Stimulated activated CD8-positive, alpha-beta memory T cell treated with anti-CD3 and anti-CD28 coated beads, Interleukin-4, amount 100 ng/mL, for 24 hours (primary cell): ENCODE results near the gene CCDC15.
"Not testable (repeated sequence)": the region's sequence is repeated elsewhere in the genome, so short reads cannot be mapped to it uniquely, and the experiment has no call there.

ENCODE experiments used
- DNase-seq: peaks from one replicate; pipeline ENCODE4 v3.0.0-alpha.2; 2020; ENCODE audit warnings: low read depth

The CCDC15 gene

GRCh38 chr11:124942466-124943253 lies 11.3 kb upstream of the CCDC15 start:
- no peak for DNase-seq

GRCh38 chr11:124943254-124943616 lies 10.8 kb upstream of the CCDC15 start:
- no peak for DNase-seq

- no peak for DNase-seq
Measured at GRCh38 chr11:124943741-124944140, 10.3 kb upstream of the CCDC15 start.

- no peak for DNase-seq
Measured at GRCh38 chr11:124944565-124944964, 9.4 kb upstream of the CCDC15 start.

GRCh38 chr11:124945826-124946225 lies 8.2 kb upstream of the CCDC15 start:
- no peak for DNase-seq

GRCh38 chr11:124946735-124947141 lies 7.3 kb upstream of the CCDC15 start:
- no peak for DNase-seq

GRCh38 chr11:124950601-124951330 lies 3.2 kb upstream of the CCDC15 start:
- DNase-seq: no peak

- no peak for DNase-seq
Measured at GRCh38 chr11:124951341-124951740, 2.7 kb upstream of the CCDC15 start.

GRCh38 chr11:124954590-124954955 lies 571 bp downstream of the CCDC15 start:
- DNase-seq: no peak

GRCh38 chr11:124955035-124955434 lies 1.0 kb downstream of the CCDC15 start:
- no peak for DNase-seq

- DNase-seq: no peak
Measured at GRCh38 chr11:124961972-124962609, 8.1 kb downstream of the CCDC15 start.

- not testable (repeated sequence) for DNase-seq
Measured at GRCh38 chr11:124968197-124968596, 14.2 kb downstream of the CCDC15 start.

- no peak for DNase-seq
Measured at GRCh38 chr11:124970925-124971324, 16.9 kb downstream of the CCDC15 start.

- no peak for DNase-seq
Measured at GRCh38 chr11:124971810-124972209, 17.8 kb downstream of the CCDC15 start.

- DNase-seq: no peak
Measured at GRCh38 chr11:124976531-124976930, 22.5 kb downstream of the CCDC15 start.

- DNase-seq: no peak
Measured at GRCh38 chr11:124977006-124977405, 23.0 kb downstream of the CCDC15 start.

GRCh38 chr11:124978316-124978715 lies 24.3 kb downstream of the CCDC15 start:
- no peak for DNase-seq

GRCh38 chr11:124982043-124982442 lies 28.0 kb downstream of the CCDC15 start:
- DNase-seq: no peak

- DNase-seq: no peak
Measured at GRCh38 chr11:124983674-124984511, 29.9 kb downstream of the CCDC15 start.

- no peak for DNase-seq
Measured at GRCh38 chr11:124984512-124984854, 30.5 kb downstream of the CCDC15 start.

GRCh38 chr11:124987096-124987495 lies 33.1 kb downstream of the CCDC15 start:
- no peak for DNase-seq

- no peak for DNase-seq
Measured at GRCh38 chr11:124988063-124988462, 34.1 kb downstream of the CCDC15 start.
